22Rv1 (cell line): ENCODE measurements around the gene SLC9A4.

Experiments used
- H3K27ac ChIP-seq: fragments of 450-650 bp; 2 replicates; pipeline ENCODE4 v1.5.1; 2017
- ZFX ChIP-seq: fragments of 450-650 bp; IDR thresholded peaks from 2 replicates; pipeline ENCODE4 v1.6.1; 2017; ENCODE audit warnings: antibody characterized with exemption, borderline replicate concordance
- TF ChIP-seq, protein P1 (sequence below): fragments of 450-650 bp; IDR thresholded peaks from 2 replicates; pipeline ENCODE4 v1.5.1; 2017; ENCODE audit warnings: mild to moderate bottlenecking

The SLC9A4 gene, protein sequence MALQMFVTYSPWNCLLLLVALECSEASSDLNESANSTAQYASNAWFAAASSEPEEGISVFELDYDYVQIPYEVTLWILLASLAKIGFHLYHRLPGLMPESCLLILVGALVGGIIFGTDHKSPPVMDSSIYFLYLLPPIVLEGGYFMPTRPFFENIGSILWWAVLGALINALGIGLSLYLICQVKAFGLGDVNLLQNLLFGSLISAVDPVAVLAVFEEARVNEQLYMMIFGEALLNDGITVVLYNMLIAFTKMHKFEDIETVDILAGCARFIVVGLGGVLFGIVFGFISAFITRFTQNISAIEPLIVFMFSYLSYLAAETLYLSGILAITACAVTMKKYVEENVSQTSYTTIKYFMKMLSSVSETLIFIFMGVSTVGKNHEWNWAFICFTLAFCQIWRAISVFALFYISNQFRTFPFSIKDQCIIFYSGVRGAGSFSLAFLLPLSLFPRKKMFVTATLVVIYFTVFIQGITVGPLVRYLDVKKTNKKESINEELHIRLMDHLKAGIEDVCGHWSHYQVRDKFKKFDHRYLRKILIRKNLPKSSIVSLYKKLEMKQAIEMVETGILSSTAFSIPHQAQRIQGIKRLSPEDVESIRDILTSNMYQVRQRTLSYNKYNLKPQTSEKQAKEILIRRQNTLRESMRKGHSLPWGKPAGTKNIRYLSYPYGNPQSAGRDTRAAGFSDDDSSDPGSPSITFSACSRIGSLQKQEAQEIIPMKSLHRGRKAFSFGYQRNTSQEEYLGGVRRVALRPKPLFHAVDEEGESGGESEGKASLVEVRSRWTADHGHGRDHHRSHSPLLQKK

DNA sequence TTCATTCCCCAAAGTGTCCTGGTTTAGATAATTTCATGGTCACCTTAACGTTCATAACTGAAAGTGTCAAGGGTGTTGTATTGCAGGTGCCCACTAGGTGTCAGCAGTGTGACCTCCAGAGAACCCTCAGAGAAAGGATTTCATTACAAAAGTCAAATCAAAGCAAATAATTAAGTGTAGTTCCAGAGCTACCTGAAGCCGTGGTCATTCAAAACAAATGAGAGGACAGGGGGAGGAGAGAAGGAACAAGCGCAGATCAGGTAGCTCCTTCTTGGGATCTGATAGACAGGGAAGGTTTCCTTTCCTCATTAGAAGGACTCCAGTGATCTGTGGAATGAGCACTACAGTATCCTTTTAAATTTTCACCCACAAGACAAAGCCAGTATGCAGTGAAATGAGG, at the start of gene SLC9A4:
Gene SLC9A4 (plus strand): TSS at position 207 of the 400 bp plus-strand sequence. CDS start 534 bp downstream, outside the sequence.
- H3K27ac ChIP-seq, result no peak within 1 kb of the TSS
- no peak for TF ChIP-seq ZFX
- TF ChIP-seq, protein P1, sequence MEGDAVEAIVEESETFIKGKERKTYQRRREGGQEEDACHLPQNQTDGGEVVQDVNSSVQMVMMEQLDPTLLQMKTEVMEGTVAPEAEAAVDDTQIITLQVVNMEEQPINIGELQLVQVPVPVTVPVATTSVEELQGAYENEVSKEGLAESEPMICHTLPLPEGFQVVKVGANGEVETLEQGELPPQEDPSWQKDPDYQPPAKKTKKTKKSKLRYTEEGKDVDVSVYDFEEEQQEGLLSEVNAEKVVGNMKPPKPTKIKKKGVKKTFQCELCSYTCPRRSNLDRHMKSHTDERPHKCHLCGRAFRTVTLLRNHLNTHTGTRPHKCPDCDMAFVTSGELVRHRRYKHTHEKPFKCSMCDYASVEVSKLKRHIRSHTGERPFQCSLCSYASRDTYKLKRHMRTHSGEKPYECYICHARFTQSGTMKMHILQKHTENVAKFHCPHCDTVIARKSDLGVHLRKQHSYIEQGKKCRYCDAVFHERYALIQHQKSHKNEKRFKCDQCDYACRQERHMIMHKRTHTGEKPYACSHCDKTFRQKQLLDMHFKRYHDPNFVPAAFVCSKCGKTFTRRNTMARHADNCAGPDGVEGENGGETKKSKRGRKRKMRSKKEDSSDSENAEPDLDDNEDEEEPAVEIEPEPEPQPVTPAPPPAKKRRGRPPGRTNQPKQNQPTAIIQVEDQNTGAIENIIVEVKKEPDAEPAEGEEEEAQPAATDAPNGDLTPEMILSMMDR, result peak; percentile 89

DNA sequence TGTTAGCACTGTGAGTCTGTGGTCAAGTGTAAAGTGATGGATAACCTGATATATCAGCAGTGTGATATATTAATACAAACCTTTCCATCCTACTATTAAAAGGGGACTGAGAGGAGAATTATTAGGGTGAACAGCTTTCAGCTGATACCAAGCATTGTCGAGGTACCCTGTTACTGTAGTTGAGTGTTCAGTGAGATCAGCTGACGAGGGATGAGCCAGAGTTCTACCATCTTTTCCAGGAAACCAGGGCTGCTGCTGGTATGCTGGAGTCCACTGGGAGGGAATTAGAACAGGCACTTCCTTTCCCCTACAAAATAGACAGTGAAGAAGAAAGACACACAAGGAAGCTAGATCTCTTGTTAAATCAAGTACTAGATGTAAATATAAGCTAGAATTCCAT, 49.7 kb upstream of the SLC9A4 start:
- TF ChIP-seq, protein P1, result no peak
- no peak for TF ChIP-seq ZFX
- no peak overlapping the region for H3K27ac ChIP-seq

DNA sequence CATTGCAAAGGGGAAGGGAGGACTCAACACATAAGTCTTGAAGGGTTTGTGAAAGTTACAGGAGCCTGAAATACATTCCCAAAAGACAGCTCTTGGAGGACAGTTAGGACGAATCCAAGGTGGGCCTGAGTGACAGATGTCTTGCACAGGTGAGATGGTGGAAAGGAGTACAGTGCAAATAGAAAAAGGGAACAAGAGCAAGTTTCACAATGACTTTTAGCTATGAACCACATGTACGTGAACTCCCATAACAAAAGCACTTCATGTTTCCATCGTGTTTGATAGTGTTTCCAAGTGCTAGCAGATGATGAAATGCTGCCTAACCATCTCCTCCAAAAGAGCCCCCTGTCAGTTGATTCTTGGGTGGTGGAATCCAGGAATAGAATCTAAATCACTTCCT, 48.3 kb upstream of the SLC9A4 start:
- TF ChIP-seq, protein P1, result no peak
- no peak for TF ChIP-seq ZFX
- H3K27ac ChIP-seq, result no peak overlapping the region

DNA sequence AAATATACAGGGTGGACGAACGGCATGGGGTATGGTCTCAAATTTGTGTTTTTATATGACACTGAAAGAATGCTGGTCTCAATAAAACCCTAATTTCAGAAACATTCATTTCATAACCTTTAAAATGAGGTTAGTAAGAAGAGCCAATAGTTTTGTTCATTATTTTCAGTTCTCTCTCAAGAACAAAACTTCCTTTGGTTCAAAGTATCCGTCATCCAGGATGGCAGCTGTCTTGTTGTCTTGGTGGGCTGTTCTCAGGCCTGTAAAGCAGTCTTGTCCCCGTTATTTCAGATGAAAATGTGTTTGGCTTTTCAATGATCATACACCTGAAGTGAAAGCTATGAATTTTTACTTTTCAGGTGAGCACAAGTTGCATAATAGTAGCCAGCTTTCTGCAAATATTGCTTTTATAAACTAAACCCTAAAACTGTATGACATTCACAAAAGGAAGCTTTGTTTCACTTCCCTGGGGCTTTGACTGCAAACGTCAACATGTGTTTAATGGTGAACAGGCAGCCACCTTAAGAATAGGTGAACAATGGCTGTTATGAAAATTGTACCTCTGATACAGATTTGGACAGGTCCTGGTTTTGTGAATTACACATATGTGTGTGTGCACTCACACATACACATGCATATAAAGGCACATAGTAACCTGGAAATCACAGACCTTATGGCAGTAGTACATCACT, 47.4 kb upstream of the SLC9A4 start:
- H3K27ac ChIP-seq, result no peak overlapping the region
- TF ChIP-seq ZFX, result no peak
- TF ChIP-seq, protein P1, result no peak

DNA sequence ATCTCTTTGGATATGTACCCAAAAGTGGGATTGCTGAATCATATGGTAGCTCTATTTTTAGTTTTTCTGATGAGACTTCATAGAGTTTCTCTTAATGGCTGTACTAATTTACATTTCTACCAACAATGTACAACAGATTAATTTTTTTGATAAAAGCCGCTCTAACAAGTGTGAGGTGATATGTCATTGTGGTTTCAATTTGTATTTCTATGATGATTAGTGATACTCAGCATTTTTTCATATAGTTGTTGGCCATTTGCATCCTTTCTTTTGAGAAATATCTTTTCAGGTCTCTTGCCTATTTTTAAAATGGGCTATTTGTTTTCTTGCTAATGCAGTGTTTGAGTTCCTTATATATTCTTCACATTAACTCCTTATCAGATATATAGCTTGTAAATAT, 45.8 kb upstream of the SLC9A4 start:
- TF ChIP-seq, protein P1, result no peak
- TF ChIP-seq ZFX, result no peak
- no peak overlapping the region for H3K27ac ChIP-seq

DNA sequence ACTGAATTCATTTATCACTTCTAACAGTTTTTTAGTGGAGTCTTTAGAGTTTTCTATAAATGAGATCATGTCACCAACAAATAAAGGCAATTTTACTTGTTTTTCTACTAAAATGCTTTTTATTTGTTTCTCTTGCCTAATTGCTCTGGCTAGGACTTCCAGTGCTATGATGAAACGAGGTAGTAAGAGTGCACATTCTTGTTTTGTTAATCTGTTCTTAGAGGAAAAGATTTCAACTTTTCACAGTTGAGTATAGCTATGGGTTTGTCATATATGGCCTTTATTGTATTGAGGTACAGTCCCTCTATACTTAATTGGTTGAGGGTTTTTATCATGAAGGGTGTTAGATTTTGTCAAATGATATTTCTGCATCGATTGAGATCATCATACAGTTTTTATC, 44.5 kb upstream of the SLC9A4 start:
- TF ChIP-seq, protein P1, result no peak
- TF ChIP-seq ZFX, result no peak
- H3K27ac ChIP-seq, result no peak overlapping the region
